ENCODE measurements around the gene XKR7. TPM values are rescaled to one million over a fixed set of nuclear protein-coding genes. Genes with fewer than 3 reads are reported as not detected.
"Not testable (repeated sequence)": the region's sequence is repeated elsewhere in the genome, so short reads cannot be mapped to it uniquely, and the experiment has no call there.

The XKR7 gene
- polyA plus RNA-seq, 2 donors, result under 0.01 TPM; not detected in 1

GRCh38 chr20:32019563-32020463 lies 51.9 kb downstream of the XKR7 start:
- Histone ChIP-seq H3K9me3 (ENCODE audit: control insufficient read depth in 2 of 2, insufficient read depth in 1 of 2, low read depth in 1 of 2, low read length in 1 of 2) (no peaks in the 10 kb centered on the region), H3K27ac (ENCODE audit: low read depth in 2 of 2, low read length in 1 of 2) (no peak overlapping the region), H3K36me3 (ENCODE audit: control insufficient read depth in 2 of 2, insufficient read depth in 2 of 2, low read length in 1 of 2) (no peaks in the 10 kb centered on the region), H3K4me3 (ENCODE audit: low read depth in 1 of 2, low read length in 2 of 2) (peak overlapping the region in 1 of 2 donors; percentile 57), H3K4me1 (ENCODE audit: control insufficient read depth in 2 of 2, insufficient read depth in 2 of 2, low read length in 1 of 2) (no peaks in the 10 kb centered on the region), H3K27me3 (ENCODE audit: control insufficient read depth in 1 of 2, insufficient read depth in 2 of 2, low read length in 2 of 2) (no peaks in the 10 kb centered on the region)
- 37% methylated on average over 11 of the region's 11 CpGs for WGBS, 2 donors

DNA sequence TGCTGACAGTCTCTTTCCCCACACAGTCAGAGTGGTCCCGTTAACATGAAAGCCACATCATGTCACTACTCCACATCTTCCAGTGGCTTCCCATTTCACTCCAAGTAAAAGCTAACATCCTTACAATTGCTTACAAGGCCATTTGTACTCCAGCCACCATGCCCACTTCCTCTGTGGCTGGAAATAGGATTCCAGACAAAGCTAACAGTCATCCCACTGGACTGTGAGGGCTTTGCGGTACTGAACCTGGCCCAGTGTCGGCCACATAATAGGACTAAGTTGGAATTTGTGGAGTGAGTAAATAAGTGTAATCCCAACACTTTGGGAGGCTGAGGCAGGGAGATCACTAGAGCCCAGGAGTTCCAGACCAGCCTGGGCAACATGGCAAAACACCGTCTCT lies 53.1 kb downstream of the XKR7 start:
- Histone ChIP-seq H3K27ac (ENCODE audit: low read depth in 2 of 2, low read length in 1 of 2) (no peak overlapping the region), H3K4me1 (ENCODE audit: control insufficient read depth in 2 of 2, insufficient read depth in 2 of 2, low read length in 1 of 2) (no peaks in the 10 kb centered on the region), H3K27me3 (ENCODE audit: control insufficient read depth in 1 of 2, insufficient read depth in 2 of 2, low read length in 2 of 2) (no peaks in the 10 kb centered on the region), H3K36me3 (ENCODE audit: control insufficient read depth in 2 of 2, insufficient read depth in 2 of 2, low read length in 1 of 2) (no peaks in the 10 kb centered on the region), H3K4me3 (ENCODE audit: low read depth in 1 of 2, low read length in 2 of 2) (no peak overlapping the region), H3K9me3 (ENCODE audit: control insufficient read depth in 2 of 2, insufficient read depth in 1 of 2, low read depth in 1 of 2, low read length in 1 of 2) (no peaks in the 10 kb centered on the region)
- 80 to 81% methylated on average over 4 of the region's 4 CpGs for WGBS, 2 donors

DNA sequence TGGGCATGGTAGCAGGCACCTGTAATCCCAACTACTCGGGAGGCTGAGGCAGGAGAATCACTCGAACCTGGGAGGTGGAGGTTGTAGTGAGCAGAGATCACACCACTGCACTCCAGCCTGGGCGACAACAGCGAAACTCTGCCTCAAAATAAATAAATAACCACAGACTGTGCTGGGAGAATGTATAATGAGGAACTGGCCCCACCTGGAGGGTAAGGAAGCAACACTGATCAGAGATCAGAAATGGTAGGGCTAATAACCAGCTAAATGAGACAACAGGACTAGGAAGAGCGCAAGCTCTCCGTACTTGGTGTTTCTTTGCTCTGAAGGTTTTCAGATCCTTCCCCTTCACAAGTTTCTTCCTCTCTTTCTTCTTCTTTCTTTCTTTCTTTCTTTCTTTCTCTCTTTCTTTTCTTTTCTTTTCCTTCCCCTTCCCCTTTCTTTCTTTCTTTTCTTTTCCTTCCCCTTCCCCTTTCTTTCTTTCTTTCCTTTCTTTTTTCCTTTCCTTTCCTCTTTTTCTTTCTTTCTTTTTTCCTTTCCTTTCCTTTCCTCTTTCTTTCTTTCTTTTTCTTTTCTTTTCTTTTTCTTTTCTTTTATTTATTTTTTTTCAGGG lies 56.8 kb downstream of the XKR7 start:
- no peaks in the 10 kb centered on the region for H3K27me3 ChIP-seq (ENCODE audit: control insufficient read depth in 1 of 2, insufficient read depth in 2 of 2, low read length in 2 of 2)
- H3K9me3 ChIP-seq (ENCODE audit: control insufficient read depth in 2 of 2, insufficient read depth in 1 of 2, low read depth in 1 of 2, low read length in 1 of 2), result no peaks in the 10 kb centered on the region
- 80 to 82% methylated on average over 6 of the region's 6 CpGs for WGBS, 2 donors
- H3K4me1 ChIP-seq (ENCODE audit: control insufficient read depth in 2 of 2, insufficient read depth in 2 of 2, low read length in 1 of 2), result no peaks in the 10 kb centered on the region
- H3K27ac ChIP-seq (ENCODE audit: low read depth in 2 of 2, low read length in 1 of 2), result no peak overlapping the region
- no peak overlapping the region for H3K4me3 ChIP-seq (ENCODE audit: low read depth in 1 of 2, low read length in 2 of 2)
- H3K36me3 ChIP-seq (ENCODE audit: control insufficient read depth in 2 of 2, insufficient read depth in 2 of 2, low read length in 1 of 2), result no peaks in the 10 kb centered on the region

GRCh38 chr20:32027643-32028042 lies 59.7 kb downstream of the XKR7 start:
- H3K4me1 ChIP-seq (ENCODE audit: control insufficient read depth in 2 of 2, insufficient read depth in 2 of 2, low read length in 1 of 2), result no peaks in the 10 kb centered on the region
- 91 to 92% methylated on average over 3 of the region's 3 CpGs for WGBS, 2 donors
- no peaks in the 10 kb centered on the region for H3K36me3 ChIP-seq (ENCODE audit: control insufficient read depth in 2 of 2, insufficient read depth in 2 of 2, low read length in 1 of 2)
- H3K27me3 ChIP-seq (ENCODE audit: control insufficient read depth in 1 of 2, insufficient read depth in 2 of 2, low read length in 2 of 2), result no peaks in the 10 kb centered on the region
- no peak overlapping the region for H3K27ac ChIP-seq (ENCODE audit: low read depth in 2 of 2, low read length in 1 of 2)
- no peaks in the 10 kb centered on the region for H3K9me3 ChIP-seq (ENCODE audit: control insufficient read depth in 2 of 2, insufficient read depth in 1 of 2, low read depth in 1 of 2, low read length in 1 of 2)
- H3K4me3 ChIP-seq (ENCODE audit: low read depth in 1 of 2, low read length in 2 of 2), result no peak overlapping the region

DNA sequence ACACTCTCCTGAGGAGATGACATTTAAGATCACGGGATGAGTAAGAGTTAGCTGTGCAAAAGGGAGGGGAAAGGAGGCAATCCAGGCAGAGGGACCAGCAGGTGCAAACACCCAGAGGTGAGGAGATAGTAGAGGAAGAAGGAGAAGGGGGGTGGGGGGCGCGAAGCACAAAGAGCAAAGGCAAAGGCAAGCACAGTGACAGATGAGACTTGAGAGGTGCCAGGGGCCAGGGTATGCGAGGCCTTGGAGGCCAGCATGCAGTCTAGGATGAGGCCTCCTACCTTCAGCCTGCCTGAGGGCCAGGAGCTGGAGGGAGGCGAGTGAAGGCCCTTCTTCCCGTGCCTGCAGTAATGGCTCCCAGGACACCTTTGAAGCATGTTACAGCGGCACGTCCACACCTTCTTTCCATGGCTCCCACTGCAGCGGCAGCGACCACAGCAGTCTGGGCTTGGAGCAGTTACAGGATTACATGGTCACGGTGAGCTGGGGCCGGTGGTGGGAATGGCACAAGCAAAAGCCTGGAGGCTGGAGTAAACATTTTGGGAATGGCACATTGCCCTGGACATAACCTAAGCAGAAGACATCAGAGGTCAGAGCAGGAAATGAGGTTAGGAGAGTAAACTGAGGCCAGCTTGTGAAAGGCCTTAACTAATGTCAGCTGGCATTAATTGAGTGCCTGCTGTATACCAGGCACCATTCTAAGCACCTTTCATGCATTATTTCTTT lies 60.9 kb downstream of the XKR7 start:
- no peaks in the 10 kb centered on the region for H3K27me3 ChIP-seq (ENCODE audit: control insufficient read depth in 1 of 2, insufficient read depth in 2 of 2, low read length in 2 of 2)

GRCh38 chr20:32029561-32029960 lies 61.6 kb downstream of the XKR7 start:
- no peaks in the 10 kb centered on the region for H3K4me1 ChIP-seq (ENCODE audit: control insufficient read depth in 2 of 2, insufficient read depth in 2 of 2, low read length in 1 of 2)
- no peaks in the 10 kb centered on the region for H3K27me3 ChIP-seq (ENCODE audit: control insufficient read depth in 1 of 2, insufficient read depth in 2 of 2, low read length in 2 of 2)
- no peaks in the 10 kb centered on the region for H3K36me3 ChIP-seq (ENCODE audit: control insufficient read depth in 2 of 2, insufficient read depth in 2 of 2, low read length in 1 of 2)
- H3K27ac ChIP-seq (ENCODE audit: low read depth in 2 of 2, low read length in 1 of 2), result no peak overlapping the region
- H3K9me3 ChIP-seq (ENCODE audit: control insufficient read depth in 2 of 2, insufficient read depth in 1 of 2, low read depth in 1 of 2, low read length in 1 of 2), result no peaks in the 10 kb centered on the region
- H3K4me3 ChIP-seq (ENCODE audit: low read depth in 1 of 2, low read length in 2 of 2), result no peak overlapping the region
- 90 to 91% methylated on average over 11 of the region's 11 CpGs for WGBS, 2 donors

More for the DNA sequence above, 60.9 kb downstream of the XKR7 start:
- Histone ChIP-seq H3K36me3 (ENCODE audit: control insufficient read depth in 2 of 2, insufficient read depth in 2 of 2, low read length in 1 of 2) (no peaks in the 10 kb centered on the region), H3K9me3 (ENCODE audit: control insufficient read depth in 2 of 2, insufficient read depth in 1 of 2, low read depth in 1 of 2, low read length in 1 of 2) (no peaks in the 10 kb centered on the region), H3K4me1 (ENCODE audit: control insufficient read depth in 2 of 2, insufficient read depth in 2 of 2, low read length in 1 of 2) (no peaks in the 10 kb centered on the region), H3K27ac (ENCODE audit: low read depth in 2 of 2, low read length in 1 of 2) (no peak overlapping the region), H3K4me3 (ENCODE audit: low read depth in 1 of 2, low read length in 2 of 2) (no peak overlapping the region)
- 52 to 53% methylated on average over 12 of the region's 12 CpGs for WGBS, 2 donors

- no peak overlapping the region for H3K27ac ChIP-seq (ENCODE audit: low read depth in 2 of 2, low read length in 1 of 2)
- H3K27me3 ChIP-seq (ENCODE audit: control insufficient read depth in 1 of 2, insufficient read depth in 2 of 2, low read length in 2 of 2), result no peaks in the 10 kb centered on the region
- WGBS, 2 donors, result 18 to 19% methylated on average over 59 of the region's 59 CpGs
- H3K9me3 ChIP-seq (ENCODE audit: control insufficient read depth in 2 of 2, insufficient read depth in 1 of 2, low read depth in 1 of 2, low read length in 1 of 2), result no peaks in the 10 kb centered on the region
- H3K4me3 ChIP-seq (ENCODE audit: low read depth in 1 of 2, low read length in 2 of 2), result no peak overlapping the region
- no peaks in the 10 kb centered on the region for H3K4me1 ChIP-seq (ENCODE audit: control insufficient read depth in 2 of 2, insufficient read depth in 2 of 2, low read length in 1 of 2)
- H3K36me3 ChIP-seq (ENCODE audit: control insufficient read depth in 2 of 2, insufficient read depth in 2 of 2, low read length in 1 of 2), result no peaks in the 10 kb centered on the region
Observed at GRCh38 chr20:32031007-32031958, 63.3 kb downstream of the XKR7 start.

DNA sequence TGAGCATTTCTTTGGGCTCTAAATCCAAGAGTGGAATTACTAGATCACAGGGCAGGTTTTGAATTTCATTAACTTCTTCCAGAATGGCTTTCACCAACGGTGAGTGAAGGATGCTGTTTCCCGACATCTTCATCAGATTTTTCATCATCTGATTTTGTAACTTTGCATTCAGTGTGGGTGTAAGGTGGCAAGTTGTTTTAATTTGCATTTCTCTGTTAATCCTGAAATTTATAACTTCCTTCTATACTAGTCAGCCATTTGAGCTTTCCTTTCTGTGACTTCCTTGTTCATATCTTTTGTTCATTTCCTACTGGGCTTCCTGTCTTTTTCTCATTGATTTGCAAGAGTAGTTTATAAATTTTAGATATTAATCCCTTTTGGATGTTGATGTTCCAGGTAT lies 65.4 kb downstream of the XKR7 start:
- no peaks in the 10 kb centered on the region for H3K36me3 ChIP-seq (ENCODE audit: control insufficient read depth in 2 of 2, insufficient read depth in 2 of 2, low read length in 1 of 2)
- no peaks in the 10 kb centered on the region for H3K4me1 ChIP-seq (ENCODE audit: control insufficient read depth in 2 of 2, insufficient read depth in 2 of 2, low read length in 1 of 2)
- no peak overlapping the region for H3K27ac ChIP-seq (ENCODE audit: low read depth in 2 of 2, low read length in 1 of 2)
- no peaks in the 10 kb centered on the region for H3K27me3 ChIP-seq (ENCODE audit: control insufficient read depth in 1 of 2, insufficient read depth in 2 of 2, low read length in 2 of 2)
- 60 to 63% methylated on average over 2 of the region's 2 CpGs for WGBS, 2 donors
- H3K9me3 ChIP-seq (ENCODE audit: control insufficient read depth in 2 of 2, insufficient read depth in 1 of 2, low read depth in 1 of 2, low read length in 1 of 2), result no peaks in the 10 kb centered on the region
- H3K4me3 ChIP-seq (ENCODE audit: low read depth in 1 of 2, low read length in 2 of 2), result no peak overlapping the region

DNA sequence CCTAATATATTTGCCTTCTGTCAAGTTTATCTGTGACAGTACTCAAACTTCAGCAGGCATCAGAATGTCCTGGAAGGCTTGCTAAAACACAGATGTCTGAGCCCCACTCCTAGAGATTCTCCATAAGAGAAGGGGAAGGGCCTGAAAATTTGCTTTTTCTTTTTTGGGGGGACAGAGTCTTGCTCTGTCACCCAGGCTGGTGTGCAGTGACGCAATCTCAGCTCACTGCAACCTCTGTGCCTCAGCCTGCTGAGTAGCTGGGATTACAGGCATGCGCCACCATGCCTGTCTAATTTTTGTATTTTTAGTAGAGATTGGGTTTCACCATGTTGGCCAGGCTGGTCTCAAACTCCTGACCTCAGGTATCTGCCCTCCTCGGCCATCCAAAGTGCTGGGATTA lies 65.8 kb downstream of the XKR7 start:
- H3K27me3 ChIP-seq (ENCODE audit: control insufficient read depth in 1 of 2, insufficient read depth in 2 of 2, low read length in 2 of 2); H3K27ac ChIP-seq (ENCODE audit: low read depth in 2 of 2, low read length in 1 of 2); H3K4me3 ChIP-seq (ENCODE audit: low read depth in 1 of 2, low read length in 2 of 2); H3K4me1 ChIP-seq (ENCODE audit: control insufficient read depth in 2 of 2, insufficient read depth in 2 of 2, low read length in 1 of 2); H3K36me3 ChIP-seq (ENCODE audit: control insufficient read depth in 2 of 2, insufficient read depth in 2 of 2, low read length in 1 of 2); H3K9me3 ChIP-seq (ENCODE audit: control insufficient read depth in 2 of 2, insufficient read depth in 1 of 2, low read depth in 1 of 2, low read length in 1 of 2): not testable (repeated sequence)
- WGBS, 2 donors, result 76 to 86% methylated on average over 3 of the region's 3 CpGs
